Measurements from ENCODE around the gene ACE. TPM values are rescaled to one million over a fixed set of nuclear protein-coding genes. Genes with fewer than 3 reads are reported as not detected.

The ACE gene
- total RNA-seq, 1 donor from 2014 or later: 1.0 TPM

DNA sequence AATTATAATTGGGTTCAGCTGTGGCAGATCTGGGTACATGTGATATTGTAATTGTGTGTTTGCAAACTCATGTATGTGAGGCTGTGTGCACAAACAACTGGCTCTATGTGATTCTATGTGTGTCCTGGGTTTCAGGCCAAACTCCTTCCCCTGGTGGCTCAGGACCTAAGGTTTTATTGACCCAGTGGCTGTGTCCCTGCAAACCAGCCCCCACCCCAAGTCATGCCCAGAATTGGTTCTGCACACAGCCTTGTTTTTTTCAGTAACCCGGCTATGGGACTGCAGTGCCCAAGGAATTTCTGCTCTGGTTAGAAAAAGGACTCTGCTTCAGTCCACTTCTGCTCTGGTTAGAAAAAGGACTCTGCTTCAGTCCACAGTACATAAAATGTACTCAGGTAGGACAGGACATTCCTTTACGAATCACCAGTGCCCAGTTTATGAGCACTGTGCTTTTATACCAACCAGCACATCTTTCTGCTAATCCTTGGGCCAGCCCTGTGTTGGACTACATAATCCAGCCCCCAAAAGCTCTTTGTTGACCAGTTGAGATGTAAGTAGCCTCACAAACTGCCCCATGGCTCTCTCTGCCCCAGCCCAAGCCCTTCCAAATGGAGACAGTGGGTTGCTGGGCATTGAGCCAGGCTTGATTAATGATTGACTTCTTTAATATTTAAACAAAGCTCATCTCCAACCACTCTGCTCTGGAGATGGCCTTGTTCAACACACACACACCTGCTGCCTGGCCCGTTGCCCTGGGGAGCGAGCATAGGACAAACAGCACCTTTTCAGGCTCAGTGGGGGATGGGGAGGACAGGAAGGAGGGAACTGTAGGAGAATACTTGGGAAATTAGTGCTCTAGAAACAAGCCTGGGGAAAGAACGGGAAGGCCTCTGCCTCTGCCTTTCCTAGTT lies 43.4 kb downstream of the ACE start:
- FAIRE-seq: no peak

DNA sequence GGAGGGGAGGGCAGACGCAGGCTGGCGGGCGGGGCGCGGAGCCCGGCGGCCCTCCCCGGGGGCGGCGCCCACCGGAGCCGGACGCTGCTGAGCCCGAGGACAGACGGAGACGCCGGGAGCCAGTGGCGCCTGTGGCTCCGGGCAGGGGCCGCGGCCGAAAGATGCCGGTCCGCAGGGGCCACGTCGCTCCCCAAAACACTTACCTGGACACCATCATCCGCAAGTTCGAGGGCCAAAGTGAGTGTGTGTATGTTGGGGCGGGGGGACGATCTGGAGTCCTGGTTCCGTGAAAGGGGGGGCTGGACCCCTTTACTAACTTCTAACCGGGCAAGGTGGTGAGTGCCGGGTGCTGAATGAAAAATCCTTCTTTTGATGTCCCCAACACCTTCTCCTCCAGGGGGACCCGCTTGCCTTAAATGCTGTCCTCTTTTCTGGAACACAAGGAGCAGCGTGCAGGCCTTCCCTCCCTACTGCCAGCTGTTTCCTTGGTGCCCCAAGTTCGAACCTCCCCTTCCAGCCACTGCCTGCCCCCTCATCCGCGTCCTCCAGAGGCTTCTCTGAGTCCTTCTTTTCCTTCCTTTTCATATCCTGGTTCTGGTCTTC lies 46.5 kb downstream of the ACE start, which contains the start of gene KCNH6:
Gene KCNH6, plus strand, starts transcription at position 106 of the 603 bp plus-strand sequence. Its CDS starts 56 bp downstream, at position 162.
- FAIRE-seq: no peak
- H3K27me3 ChIP-seq (ENCODE audit: insufficient read depth, low read length): peaks cover 28% of the 10 kb centered on the region
- no peak within 1 kb of the TSS for H3K9ac ChIP-seq (ENCODE audit: low read length)
- TF ChIP-seq, protein P1, sequence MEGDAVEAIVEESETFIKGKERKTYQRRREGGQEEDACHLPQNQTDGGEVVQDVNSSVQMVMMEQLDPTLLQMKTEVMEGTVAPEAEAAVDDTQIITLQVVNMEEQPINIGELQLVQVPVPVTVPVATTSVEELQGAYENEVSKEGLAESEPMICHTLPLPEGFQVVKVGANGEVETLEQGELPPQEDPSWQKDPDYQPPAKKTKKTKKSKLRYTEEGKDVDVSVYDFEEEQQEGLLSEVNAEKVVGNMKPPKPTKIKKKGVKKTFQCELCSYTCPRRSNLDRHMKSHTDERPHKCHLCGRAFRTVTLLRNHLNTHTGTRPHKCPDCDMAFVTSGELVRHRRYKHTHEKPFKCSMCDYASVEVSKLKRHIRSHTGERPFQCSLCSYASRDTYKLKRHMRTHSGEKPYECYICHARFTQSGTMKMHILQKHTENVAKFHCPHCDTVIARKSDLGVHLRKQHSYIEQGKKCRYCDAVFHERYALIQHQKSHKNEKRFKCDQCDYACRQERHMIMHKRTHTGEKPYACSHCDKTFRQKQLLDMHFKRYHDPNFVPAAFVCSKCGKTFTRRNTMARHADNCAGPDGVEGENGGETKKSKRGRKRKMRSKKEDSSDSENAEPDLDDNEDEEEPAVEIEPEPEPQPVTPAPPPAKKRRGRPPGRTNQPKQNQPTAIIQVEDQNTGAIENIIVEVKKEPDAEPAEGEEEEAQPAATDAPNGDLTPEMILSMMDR (IDR thresholded peaks at IDR 0.05; ENCODE audit: insufficient read depth, low read depth, low read length): no peak
- no peak for TF ChIP-seq EZH2 (IDR thresholded peaks at IDR 0.05; ENCODE audit: insufficient read depth, low read length)
- H3K27ac ChIP-seq (ENCODE audit: low read depth, low read length): no peak within 1 kb of the TSS
- H3K9me3 ChIP-seq (ENCODE audit: insufficient read depth, low read depth, low read length): no peaks in the 10 kb centered on the region
- no peak within 1 kb of the TSS for H3K4me3 ChIP-seq (ENCODE audit: insufficient read depth, low read depth, low read length)
- peak within 1 kb of the TSS; percentile 82 for H3K4me2 ChIP-seq (ENCODE audit: low read length)
- no peaks in the 10 kb centered on the region for H3K4me1 Mint-ChIP-seq (ENCODE audit: low read depth, unreplicated experiment)
- H3K36me3 Mint-ChIP-seq (ENCODE audit: low read depth, unreplicated experiment): no peaks in the 10 kb centered on the region
- peak within 1 kb of the TSS; percentile 73 for H3K4me3 Mint-ChIP-seq (ENCODE audit: unreplicated experiment)
- H3K4me1 ChIP-seq (ENCODE audit: insufficient read depth, low read length): peaks cover 4% of the 10 kb centered on the region
- H2AFZ ChIP-seq (ENCODE audit: low read depth, low read length): peak within 1 kb of the TSS; percentile 41
- H4K20me1 ChIP-seq (ENCODE audit: insufficient read depth, low read length): peaks cover 2% of the 10 kb centered on the region
- H3K79me2 ChIP-seq (ENCODE audit: insufficient read depth, low read length): no peaks in the 10 kb centered on the region
- H3K9me3 Mint-ChIP-seq (ENCODE audit: unreplicated experiment): peaks cover 2% of the 10 kb centered on the region
- no peak for DNase-seq (ENCODE audit: low read depth)
- peaks cover 49% of the 10 kb centered on the region for H3K27me3 Mint-ChIP-seq (ENCODE audit: low read depth, unreplicated experiment)
- H3K36me3 ChIP-seq (ENCODE audit: insufficient read depth, low read length): no peaks in the 10 kb centered on the region
- no peak within 1 kb of the TSS for H3K27ac Mint-ChIP-seq (ENCODE audit: unreplicated experiment)

More for the DNA sequence above, 43.4 kb downstream of the ACE start:
- Histone ChIP-seq H3K9ac (ENCODE audit: low read length) (no peak overlapping the region), H3K4me1 (ENCODE audit: insufficient read depth, low read length) (peaks cover 10% of the 10 kb centered on the region), H3K79me2 (ENCODE audit: insufficient read depth, low read length) (no peaks in the 10 kb centered on the region), H3K36me3 (ENCODE audit: insufficient read depth, low read length) (no peaks in the 10 kb centered on the region), H4K20me1 (ENCODE audit: insufficient read depth, low read length) (no peaks in the 10 kb centered on the region), H2AFZ (ENCODE audit: low read depth, low read length) (no peak overlapping the region), H3K4me3 (ENCODE audit: insufficient read depth, low read depth, low read length) (no peak overlapping the region), H3K27ac (ENCODE audit: low read depth, low read length) (no peak overlapping the region), H3K4me2 (ENCODE audit: low read length) (no peak overlapping the region), H3K9me3 (ENCODE audit: insufficient read depth, low read depth, low read length) (no peaks in the 10 kb centered on the region), H3K27me3 (ENCODE audit: insufficient read depth, low read length) (peaks cover 16% of the 10 kb centered on the region)
- no peak overlapping the region for H3K27ac Mint-ChIP-seq (ENCODE audit: unreplicated experiment)
- peaks cover 12% of the 10 kb centered on the region for H3K4me1 Mint-ChIP-seq (ENCODE audit: low read depth, unreplicated experiment)
- no peak for TF ChIP-seq EZH2 (IDR thresholded peaks at IDR 0.05; ENCODE audit: insufficient read depth, low read length)
- TF ChIP-seq, protein P1 (IDR thresholded peaks at IDR 0.05; ENCODE audit: insufficient read depth, low read depth, low read length): no peak
- H3K4me3 Mint-ChIP-seq (ENCODE audit: unreplicated experiment): no peak overlapping the region
- H3K27me3 Mint-ChIP-seq (ENCODE audit: low read depth, unreplicated experiment): peaks cover 37% of the 10 kb centered on the region
- DNase-seq (ENCODE audit: low read depth): no peak
- H3K36me3 Mint-ChIP-seq (ENCODE audit: low read depth, unreplicated experiment): no peaks in the 10 kb centered on the region
- peaks cover 3% of the 10 kb centered on the region for H3K9me3 Mint-ChIP-seq (ENCODE audit: unreplicated experiment)

Measured in astrocyte (in vitro differentiated cells and primary cell).